GM19467 (cell line): ENCODE data around the gene ZNF529.

Experiments
- ATAC-seq: cut with Tn5 transposase; IDR thresholded peaks from one replicate; pipeline ENCODE4 v1.9.1; 2021; ENCODE audit warnings: mild to moderate bottlenecking, moderate library complexity; ENCODE audit not compliant: unreplicated experiment

ZNF529 gene

DNA sequence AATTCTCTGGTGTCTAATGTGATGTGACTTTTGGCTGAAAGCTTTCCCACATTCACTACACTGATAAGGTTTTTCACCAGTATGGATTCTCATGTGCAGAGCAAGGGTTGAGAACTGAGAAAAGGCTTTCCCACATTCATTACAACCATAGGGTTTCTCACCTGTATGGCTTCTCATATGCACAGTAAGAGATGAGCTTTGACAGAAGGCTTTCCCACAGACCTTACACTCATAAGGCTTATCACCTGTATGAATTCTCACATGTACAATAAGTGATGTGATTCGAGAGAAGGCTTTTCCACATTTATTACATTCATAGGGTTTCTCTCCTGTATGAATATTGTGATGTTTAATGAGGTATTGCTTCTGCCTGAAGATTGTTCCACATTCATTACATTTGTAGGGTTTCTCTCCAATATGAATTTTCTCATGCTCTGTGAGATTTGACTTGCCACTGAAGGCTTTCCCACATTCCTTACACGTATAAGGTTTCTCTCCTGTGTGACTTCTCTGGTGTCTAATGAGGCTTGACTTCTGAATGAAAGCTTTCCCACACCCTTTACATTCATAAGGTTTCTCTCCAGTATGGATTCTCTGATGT, 59.0 kb downstream of the ZNF529 start:
- no peak for ATAC-seq

DNA sequence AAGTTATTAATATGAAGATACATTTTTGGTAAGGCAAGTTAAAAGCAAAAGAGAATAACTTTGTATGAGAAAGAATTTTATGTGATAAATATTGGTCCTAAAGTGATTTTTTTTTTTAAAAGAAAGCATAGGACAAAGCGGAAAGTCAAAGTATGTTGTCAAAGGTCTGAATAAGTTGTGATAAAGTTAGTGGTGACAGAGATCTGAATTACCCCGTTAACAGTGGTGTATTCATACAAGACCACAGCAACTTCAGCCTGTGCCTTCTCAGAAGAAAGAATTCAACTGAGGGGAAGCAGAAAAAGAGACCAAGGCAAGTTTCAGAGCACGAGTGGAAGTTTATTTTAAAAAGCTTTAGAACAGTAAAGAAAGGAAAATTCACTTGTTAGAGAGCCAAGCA, 64.8 kb downstream of the ZNF529 start:
- ATAC-seq, result no peak

DNA sequence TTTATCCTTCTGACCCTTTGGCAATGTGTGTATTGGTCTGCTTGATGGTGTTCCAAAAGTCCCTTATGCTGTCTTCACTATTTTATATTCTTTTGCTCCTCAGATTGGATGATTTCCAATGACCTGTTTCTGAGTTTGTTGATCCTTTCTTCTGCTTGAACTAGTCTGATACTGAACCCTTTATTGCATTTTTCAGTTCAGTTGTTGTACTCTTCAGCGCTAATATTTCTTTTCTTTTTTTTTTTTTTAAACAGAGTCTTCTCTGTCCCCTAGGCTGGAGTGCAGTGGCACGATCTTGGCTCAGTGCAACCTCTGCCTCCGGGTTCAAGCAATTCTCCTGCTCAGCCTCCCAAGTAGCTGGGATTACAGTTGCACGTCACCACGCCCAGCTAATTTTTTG, 71.1 kb downstream of the ZNF529 start:
- ATAC-seq, result no peak

- no peak for ATAC-seq
Measured at GRCh38 chr19:36497001-36497400, 76.1 kb downstream of the ZNF529 start.
